ENCODE measurements around the gene ANKRD18B. TPM values are rescaled to one million over a fixed set of nuclear protein-coding genes. Genes with fewer than 3 reads are reported as not detected.

ANKRD18B gene
- total RNA-seq, 4 donors from 2014 or later = 0.59 to 12.4 (median 1.5) TPM

Small RNA genes within 50 kb of the gene (small RNA-seq; reads per million reads assigned to genes)
- gene AL139008.1 (not detected), gene PRSS3P4 (not detected)

Other genes with a start within 250 kb of the ANKRD18B start
- 10 to 100 TPM; 44.7 to 65.3 (median 49.8) TPM for gene NFX1, start 233.7 kb upstream of the ANKRD18B start, total RNA-seq
- gene AQP7, start 121.7 kb upstream of the ANKRD18B start, total RNA-seq = 1 to 10 TPM; 1.9 to 4.7 (median 2.5) TPM
- 1 to 10 TPM; 1.0 to 4.3 (median 2.5) TPM for gene AQP3, start 76.7 kb upstream of the ANKRD18B start, total RNA-seq
- 10 to 100 TPM; 13.0 to 32.3 (median 27.0) TPM for gene NOL6, start 50.3 kb upstream of the ANKRD18B start, total RNA-seq